HFF-Myc (cell line): ENCODE measurements around the gene MEDAG.
A peak's percentile ranks its signal among the peaks of the same experiment; 100 is the strongest.

Experiments used
- DNase-seq: peaks from one replicate; pipeline ENCODE4 v3.0.0-alpha.2; 2011; ENCODE audit warnings: low read depth; ENCODE audit errors: extremely low read depth
- H3K4me3 ChIP-seq: replicated peaks from 2 replicates; pipeline ENCODE4 v1.5.1; 2011; ENCODE audit warnings: low read depth, mild to moderate bottlenecking, control low read depth, low read length
- TF ChIP-seq, protein P1 (sequence below): IDR thresholded peaks from 2 replicates; pipeline ENCODE4 v1.5.1; 2012; ENCODE audit warnings: mild to moderate bottlenecking, low read depth, low read length, control low read depth; ENCODE audit errors: missing control alignments

Gene MEDAG

DNA sequence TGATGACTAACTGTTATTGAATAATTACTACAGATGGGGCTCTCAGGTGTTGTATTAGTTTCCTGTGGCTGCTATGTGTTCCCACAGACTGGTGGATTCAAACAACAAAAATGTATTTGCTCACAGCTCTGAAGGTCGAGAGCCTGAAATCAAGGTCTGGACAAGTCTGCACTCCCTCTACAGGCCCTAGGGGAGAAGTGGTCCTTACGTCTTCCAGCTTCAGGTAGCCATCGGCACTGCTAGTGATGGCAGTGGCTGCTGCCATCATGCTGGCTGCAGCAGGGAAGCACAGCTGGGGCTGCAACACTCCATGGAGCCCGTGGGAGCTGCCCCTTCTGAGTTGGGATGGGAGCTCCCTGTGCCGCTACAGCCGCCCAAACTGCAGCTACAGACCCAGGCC lies 28.3 kb downstream of the MEDAG start:
- no peak for DNase-seq
- TF ChIP-seq, protein P1, sequence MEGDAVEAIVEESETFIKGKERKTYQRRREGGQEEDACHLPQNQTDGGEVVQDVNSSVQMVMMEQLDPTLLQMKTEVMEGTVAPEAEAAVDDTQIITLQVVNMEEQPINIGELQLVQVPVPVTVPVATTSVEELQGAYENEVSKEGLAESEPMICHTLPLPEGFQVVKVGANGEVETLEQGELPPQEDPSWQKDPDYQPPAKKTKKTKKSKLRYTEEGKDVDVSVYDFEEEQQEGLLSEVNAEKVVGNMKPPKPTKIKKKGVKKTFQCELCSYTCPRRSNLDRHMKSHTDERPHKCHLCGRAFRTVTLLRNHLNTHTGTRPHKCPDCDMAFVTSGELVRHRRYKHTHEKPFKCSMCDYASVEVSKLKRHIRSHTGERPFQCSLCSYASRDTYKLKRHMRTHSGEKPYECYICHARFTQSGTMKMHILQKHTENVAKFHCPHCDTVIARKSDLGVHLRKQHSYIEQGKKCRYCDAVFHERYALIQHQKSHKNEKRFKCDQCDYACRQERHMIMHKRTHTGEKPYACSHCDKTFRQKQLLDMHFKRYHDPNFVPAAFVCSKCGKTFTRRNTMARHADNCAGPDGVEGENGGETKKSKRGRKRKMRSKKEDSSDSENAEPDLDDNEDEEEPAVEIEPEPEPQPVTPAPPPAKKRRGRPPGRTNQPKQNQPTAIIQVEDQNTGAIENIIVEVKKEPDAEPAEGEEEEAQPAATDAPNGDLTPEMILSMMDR, result peak; percentile 13

DNA sequence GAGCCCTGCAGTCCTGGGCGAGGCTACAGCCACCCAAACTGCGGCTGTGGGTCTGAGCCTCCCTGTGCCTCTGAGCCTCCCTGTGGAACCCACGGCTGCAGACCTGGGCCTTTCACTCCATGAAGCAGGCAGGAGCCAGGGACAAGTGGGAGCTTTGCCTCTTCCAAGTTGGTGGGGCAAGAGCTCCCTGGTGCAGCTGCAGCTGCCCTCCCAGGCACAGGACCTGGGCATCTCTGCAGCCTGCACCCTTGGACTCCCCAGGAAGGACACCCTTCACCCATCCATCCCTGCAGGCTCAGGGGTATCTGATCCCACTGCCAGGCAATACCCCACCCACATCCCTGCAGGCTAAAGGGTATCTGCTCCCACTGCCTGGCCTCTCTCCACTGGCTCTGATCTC lies 28.7 kb downstream of the MEDAG start:
- H3K4me3 ChIP-seq, result no peak overlapping the region
- DNase-seq, result no peak
- TF ChIP-seq, protein P1, result no peak

More for the DNA sequence above, 28.3 kb downstream of the MEDAG start:
- no peak overlapping the region for H3K4me3 ChIP-seq

DNA sequence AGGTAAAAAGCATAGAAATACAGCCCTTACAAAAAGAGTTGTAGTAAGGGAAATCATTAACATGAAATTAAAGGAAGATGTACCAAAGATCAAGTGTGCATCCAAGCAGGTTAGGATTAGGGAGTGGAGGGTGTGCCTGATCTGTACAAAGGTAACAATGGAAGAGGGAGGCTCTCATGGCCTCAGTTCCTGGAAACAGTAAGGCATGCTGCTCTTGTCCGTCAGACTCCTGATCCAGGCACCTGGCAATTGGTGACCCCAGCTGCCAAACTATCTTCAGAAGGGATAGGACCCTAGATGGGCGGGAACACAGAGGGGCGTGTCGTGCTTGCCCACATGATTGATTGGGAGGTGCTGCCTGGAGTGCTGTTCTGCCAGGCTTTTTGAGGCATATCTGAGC lies 30.9 kb downstream of the MEDAG start:
- no peak for DNase-seq
- TF ChIP-seq, protein P1, result no peak
- no peak overlapping the region for H3K4me3 ChIP-seq

DNA sequence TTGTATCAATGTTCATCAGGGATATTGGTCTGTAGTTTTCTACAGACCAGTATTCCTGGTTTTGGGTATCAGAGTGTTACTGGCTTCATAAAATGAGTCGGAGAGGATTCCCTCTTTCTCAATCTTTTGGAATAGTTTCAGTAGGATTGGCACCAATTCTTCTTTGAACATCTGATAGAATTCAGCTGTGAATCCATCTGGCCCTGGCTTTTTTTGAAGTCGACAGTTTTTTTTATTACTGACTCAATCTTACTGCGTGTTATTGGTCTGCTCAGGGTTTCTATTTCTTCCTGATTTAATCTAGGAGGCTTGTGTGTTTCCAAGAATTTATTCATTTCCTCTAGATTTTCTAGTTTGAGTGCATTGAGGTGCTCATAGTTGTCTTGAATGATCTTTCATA lies 37.8 kb downstream of the MEDAG start:
- DNase-seq, result no peak
- TF ChIP-seq, protein P1, result no peak
- H3K4me3 ChIP-seq, result no peak overlapping the region

DNA sequence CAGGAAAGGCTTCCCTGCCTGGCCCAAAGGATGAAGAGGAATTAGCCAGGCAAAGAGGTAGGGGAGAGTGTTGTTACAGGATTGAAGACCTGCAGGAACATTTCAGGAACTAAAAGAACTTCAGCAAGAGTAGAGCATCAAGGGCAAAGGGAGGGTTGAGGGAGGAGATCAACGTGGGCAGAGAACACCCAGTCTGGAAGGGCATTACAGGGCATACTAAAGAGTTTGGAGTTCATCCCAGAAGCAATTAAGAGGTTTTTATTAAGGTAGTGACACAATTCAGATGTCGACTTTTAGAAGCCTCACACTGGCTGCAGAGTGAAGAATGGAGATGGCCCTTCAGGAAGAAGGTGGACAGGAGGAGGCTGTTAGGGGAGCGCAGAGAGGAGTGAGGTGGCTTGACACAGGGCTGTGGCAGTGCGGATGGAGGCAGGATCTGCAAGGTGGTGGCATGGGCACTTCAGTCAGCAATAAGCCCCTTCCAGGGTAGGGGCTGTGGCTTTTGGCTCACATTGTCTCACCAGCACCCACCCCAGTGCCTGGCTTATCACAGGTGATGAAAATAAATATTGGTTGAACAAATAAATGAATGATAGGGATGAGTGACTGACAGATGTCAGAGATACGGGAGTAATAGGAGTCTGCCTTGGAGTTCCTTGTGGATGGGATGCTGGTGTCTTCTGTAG lies 51.3 kb downstream of the MEDAG start:
- TF ChIP-seq, protein P1, result no peak
- H3K4me3 ChIP-seq, result no peak overlapping the region

DNA sequence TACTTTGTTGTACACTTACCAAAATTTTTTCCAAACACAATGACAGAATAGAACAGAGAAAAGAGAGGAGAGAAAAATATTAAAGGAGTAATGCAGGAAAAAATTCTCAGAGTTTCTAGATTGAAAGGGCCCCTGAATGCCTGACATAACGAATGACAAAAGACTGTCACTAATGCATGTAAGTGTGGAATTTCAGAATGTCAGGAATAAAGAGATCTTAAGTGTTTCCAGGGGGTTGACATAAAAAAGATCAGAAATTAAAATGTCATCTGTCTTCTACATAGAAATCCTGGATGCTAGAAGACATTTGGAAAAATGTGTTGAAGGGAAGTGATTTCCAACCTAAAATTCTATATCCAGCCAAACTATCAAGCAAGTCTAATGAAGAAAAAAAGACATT lies 53.6 kb downstream of the MEDAG start:
- TF ChIP-seq, protein P1, result no peak
- no peak for DNase-seq
- no peak overlapping the region for H3K4me3 ChIP-seq

More for the DNA sequence above, 51.3 kb downstream of the MEDAG start:
- no peak for DNase-seq

GRCh38 chr13:30963791-30964190 lies 57.7 kb downstream of the MEDAG start:
- no peak overlapping the region for H3K4me3 ChIP-seq
- peak; percentile 10 for DNase-seq
- TF ChIP-seq, protein P1, result no peak
